ENCODE data around the gene PPP3R1.

PPP3R1 gene

DNA sequence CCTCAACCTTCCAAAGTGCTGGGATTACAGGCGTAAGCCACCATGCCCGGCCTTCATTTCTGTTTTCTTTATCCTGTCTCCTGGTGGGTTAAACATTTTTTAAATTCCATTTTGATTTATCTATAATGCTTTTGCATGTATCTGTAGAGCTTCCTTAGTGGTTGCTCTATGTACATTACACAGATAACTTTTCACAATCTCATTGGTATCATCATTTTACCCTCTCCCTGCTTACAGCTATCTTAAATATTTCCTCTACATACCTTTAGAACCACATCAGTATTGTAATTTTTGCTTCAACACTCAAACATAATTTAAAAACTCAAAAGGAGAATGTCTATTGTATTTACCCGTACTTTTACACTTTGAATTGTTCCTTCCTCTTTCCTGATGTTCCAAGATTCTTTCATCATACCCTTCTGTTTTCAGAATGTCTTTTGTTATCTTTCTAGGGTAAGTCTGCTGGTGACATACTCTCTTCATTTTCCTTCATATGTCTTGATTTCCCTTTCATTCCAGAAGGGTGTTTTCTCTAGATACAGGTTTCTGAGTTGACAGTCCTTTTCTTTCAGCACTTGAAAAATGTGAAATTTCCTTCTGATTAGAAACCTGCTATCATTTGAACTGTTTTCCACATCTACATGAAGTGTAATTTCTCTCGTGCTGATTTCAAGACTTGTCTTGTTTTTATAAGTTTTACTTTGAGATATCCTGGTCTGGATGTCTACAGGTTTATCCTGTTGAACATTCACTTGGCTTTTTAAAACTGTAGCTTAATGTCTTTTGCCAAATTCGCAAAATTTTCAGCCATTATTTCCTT, 21.9 kb downstream of the PPP3R1 start:
- DNase-seq = no peak

DNA sequence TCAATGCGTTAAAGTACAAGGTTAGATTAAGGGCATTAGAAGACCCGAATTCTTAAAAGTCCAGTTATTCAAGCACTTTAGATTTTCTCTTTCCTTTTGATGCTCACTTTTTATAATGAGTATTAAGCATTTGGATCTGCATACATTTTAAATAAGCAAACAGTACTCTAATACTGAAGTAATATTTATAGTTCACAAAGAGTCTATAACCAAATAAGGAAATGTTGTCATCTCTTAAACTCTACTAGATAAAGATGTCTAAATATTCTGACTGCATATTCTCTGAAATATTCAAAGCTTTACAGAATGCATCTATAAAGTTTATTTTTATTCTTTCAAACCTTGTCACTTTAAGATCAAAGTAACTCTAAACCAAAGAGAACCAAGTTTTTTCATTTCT, 25.5 kb downstream of the PPP3R1 start:
- no peak for DNase-seq

DNA sequence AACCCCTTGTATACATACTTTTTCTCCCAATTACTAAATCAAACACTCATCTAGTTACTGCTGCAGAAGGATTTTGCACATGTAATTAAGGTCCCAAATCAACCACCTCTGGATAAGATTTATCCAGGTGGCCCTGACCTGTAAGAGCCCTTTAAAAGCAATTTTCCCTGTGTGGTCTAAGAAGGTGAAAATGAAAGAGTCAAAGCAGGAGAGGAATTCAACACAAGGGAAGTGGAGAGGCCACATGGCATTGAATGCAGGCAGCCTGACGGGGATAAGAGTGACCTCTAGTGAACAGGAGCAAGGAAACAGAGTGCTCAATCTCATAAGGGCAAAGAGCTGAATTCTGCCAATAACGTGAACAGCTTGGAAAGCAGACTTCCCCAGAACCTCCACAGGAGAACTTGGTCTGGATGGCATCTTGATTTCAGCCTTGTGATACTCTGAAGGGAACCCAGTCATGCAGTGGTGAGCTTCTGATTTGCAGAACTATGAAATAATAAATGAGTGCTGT, 27.2 kb downstream of the PPP3R1 start:
- peak in 1 of 2 experiments; percentile 9 for DNase-seq

DNA sequence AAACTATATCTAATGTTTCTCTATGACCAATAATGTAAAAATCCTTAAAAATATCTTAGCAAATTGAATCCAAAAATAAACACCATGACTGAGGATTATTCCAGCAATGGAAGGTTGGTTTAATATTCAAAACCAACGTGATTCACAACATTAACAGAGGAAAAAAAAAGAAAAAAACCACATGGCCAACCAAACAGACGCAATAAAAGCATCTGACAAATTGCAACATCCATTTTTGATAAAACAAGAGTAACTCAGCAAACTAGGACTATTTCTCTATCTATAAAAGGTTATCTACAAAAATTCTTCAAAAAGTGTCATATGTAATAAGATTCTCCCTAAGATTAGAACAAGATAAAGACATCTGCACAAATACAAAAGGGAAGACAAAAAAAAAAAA, 28.9 kb downstream of the PPP3R1 start:
- no peak for DNase-seq

DNA sequence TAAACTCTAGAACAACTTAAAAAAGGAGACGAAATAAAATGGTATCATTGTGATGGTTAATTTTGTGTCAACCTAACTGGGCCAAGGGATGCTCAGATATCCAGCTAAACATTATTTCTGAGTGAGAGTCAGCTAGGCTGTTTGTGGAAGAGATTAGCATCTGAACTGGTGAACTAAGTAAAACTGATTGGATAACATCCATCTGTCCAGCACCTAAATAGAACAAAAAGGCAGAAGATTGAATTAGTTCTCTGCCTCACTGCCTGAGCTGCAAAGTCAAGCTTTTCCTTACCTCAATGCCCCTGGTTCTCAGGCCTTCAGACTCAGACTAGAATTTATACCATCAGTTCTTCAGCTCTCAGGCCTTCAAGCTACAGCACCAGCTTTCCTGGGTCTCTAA, 30.0 kb downstream of the PPP3R1 start:
- no peak for DNase-seq

DNA sequence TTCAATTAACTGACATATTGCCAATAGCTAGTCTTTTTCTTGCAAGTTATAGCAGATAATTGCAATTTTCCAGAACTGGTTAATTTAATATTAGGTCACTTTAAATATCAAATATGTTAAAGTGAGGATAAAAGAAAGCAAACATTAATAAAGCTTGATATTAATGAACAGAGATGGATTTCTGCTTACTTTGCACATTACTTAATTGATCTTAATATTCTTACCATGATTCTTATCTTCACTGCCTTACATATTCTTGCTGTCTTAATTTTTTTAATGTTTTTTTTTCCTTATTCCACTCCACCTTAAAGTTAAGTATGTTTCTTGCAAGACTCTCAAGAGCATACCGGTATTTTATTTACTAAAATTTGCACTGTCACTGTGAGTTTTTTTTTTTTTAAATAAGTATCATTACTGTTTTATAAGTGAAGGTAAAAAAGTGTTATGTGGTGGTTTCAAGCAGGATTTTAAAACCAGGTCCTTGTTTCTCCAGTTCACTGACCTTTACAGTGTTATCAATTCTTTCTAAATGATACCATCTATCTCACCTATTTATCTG, 33.9 kb downstream of the PPP3R1 start:
- no peak for DNase-seq

DNA sequence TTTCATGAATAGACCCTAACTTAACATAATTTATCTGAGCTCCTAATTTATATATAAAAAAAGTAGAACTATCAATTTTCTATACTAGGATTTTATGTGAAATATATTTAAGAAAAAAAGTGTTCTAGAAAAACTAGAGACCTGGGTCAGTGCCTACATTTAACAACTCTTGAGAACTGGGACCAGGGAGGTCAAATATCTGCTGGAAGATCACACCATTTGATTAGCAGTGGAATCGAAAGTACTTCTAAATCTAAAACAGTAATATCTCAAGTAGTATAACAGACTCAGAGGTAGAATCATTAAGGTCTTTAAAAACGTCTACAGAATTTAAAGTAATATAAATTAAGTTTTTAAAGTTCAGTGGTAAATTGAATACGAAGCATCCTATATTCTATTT, 34.6 kb downstream of the PPP3R1 start:
- no peak for DNase-seq

DNA sequence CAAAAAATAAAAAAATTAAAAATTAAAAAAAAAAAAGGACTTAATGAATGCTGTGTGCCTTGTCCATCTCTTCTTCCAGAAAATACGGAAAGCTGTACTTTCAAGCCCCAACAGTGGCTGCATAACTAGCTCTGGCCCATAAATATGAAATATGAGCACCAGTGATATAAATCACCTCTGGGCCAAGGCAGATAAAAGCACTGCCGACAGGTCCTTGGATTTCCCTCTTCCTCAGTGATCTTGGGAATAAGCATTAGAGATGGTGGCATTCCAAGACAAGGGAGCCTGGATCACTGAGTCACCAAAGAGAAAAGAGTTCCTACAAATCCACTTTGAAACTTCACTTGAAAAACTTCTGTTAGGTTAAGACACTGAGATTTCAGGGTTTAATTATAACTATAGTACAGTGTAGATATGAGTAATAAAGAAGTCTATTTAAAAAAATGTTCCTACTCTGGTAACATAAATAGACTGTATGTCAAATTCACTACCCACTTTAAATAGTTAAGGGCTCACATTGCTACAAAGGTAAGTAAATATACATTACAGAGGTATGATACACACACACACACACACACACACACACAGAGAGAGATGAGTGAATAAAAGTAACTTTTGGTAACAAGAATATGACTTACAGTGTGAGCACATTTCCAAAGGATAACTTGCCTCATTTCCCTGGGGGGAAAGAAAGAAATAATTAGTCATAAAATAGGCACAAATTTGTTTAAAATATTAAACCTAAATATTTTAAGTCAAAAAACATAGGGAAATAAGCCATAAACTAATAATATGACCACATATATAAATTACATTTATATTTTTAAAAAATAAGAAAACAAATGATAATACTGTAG, 35.6 kb downstream of the PPP3R1 start:
- no peak for DNase-seq

DNA sequence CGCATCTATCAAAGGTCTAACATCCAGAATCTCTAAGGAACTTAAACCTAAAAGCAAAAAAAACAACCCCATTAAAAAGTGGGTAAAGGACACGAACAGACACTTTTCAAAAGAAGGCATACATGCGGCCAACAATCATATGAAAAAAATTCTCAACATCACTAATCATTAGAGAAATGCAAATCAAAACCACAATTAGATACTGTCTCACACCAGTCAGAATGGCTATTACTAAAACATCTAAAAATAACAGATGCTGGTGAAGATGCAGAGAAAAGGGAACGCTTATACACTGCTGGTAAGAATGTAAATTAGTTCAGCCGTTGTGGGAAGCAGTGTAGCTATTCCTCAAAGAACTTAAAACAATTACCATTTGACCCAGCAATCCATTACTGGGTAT, 38.0 kb downstream of the PPP3R1 start:
- no peak for DNase-seq

DNA sequence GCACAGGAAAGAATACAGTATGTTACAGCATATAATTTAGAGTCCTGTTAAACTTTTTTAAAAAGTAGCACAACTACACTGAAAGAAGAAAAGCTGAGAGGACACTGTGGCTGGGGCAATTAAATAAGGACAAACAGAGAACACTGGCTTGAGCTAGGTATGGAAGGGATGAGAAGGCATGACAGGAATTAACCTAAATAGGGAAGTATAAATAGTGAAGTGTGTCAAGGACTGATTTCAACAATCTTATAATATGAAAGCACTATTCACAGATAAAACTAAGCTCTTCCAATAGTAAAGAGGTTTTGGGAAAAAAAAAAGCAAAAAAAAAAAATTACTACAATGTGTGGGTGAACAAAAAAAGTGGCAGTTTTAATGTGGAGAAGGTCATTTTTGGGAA, 45.5 kb downstream of the PPP3R1 start:
- no peak for DNase-seq

DNA sequence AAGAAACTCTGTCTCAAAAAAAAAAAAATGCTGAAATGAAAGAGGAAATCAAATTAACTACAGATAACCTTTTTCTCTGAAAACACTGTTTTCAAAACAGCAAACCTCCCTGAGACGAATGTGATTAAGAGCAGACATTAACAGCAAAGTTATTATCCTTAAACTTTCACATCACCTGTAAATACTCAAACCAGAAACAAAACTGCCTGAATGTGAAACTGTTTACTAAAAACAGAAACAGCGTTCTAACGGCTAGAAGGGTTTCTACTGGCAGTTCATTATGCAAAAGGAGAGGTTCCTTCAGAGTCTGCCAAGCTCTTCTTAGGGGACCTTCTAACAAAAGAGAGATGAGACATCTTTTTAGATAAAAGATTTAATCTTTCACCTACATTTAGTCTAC, 48.7 kb downstream of the PPP3R1 start:
- DNase-seq = no peak

DNA sequence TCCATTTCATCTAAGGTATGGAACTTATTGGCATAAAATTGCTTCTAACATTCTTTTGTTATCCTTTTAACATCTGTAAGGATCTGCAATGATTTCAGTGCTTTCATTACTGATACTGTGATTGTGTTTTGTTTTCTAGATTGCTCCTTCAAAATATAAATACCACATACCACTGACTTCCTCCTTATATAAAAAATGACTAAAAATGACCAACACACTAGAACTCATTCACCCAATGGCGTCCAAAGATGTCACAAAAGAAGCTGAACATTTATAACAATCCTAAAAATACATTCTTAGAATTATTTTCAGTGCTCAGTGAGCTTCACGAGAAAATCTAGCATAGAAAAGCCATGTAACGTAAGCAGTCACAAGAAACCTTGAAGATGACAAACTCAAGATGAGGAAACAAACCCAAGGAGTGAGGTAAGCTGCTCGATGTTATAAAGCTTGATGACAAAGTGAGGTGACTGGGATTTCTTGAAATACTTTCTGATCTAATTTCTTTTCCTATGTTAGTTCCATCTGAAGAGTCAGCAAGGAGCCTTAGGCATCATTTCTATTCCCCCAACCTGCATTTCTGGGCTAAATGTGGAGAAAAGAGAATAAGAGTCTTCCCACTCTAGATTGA, 52.1 kb downstream of the PPP3R1 start:
- DNase-seq = no peak

DNA sequence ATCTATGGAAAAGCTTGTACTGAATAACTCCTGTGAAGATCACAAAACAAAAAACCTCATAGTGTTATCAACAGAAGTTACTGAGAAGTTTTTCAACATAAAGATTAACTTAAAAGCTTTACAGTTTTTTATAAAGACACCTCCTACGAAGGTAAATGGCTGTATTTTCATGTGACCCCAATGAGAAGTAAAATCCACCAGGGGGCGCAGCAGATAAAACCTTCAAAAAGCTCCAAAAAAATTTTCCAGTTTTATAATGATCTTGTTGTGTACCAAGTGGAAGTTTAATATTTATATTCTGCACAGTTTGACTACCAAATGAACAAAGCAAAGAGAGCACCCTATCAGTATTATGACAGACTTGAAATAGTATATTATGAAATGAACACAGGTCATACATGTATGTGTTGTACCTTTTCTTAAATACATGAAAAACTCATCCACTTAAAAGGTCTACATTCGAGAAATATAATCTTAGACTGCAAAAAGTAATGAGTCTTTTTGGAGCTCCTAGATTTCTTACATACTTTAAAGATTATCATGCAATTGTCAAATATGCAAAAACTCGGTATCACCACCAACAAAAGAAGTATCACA, 56.1 kb downstream of the PPP3R1 start:
- peak; percentile 43 to 46 for DNase-seq

DNA sequence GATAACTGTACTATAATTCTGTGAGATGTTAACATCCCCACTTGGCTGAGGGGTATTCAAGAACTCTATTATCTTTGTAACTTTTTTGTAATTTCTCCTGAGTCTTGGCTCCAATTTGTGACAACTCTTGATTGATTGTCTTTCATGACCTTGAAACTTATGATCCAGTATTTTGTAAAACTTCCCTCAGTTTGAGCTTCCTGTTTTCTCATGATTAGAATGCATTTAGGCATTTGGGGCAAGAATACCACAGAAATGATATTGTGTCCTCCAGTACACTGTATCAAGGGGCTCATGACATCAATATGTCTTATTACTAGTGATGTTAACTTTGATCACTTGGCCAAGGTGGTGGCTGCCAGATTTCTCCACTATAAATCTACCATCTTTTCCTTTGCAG, 57.2 kb downstream of the PPP3R1 start:
- DNase-seq = no peak

DNA sequence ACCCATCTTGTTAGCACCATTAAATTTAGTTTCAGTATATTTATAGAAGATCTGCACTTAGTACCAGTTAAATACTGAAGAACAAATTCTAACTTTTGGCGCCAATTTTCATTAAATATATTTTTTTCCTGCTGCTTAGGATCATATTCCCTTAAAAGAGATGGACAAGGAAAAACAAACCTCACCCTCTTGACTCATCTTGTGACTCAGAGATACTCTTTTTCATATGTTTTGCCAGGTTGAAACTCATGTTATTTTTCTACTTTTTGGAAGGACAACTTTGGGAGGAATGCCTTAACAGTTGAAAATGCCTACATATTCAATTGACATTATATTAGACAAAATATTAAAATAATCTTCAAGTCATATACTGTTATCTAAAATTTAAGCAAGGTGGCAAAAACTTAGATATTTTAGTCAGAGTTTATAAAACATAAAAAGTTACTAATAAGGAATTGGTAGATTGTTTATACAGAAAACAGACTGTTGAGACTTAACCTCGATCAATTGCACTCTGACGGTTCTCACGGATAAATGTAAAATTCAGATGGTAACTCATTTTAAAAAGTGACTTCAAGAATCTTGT, 58.5 kb downstream of the PPP3R1 start:
- no peak for DNase-seq

DNA sequence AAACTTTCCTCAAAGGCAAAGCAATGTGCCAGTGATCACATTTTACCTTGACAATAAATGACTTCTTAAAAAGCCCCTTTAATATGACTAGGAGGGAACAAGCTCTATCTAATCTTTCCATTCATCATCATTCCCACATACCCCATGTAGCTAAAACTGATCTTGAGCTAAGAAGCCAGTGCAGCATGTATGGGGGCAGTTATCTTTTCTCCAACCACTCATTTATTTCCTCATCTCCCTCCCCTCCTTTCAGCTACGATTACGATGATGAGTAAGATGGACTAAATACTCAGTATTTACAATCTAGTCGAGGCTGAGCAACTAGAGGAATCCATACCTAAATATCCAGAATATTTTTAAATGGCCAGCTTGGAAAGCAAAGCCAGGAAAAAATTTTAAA, 59.2 kb downstream of the PPP3R1 start:
- no peak for DNase-seq

DNA sequence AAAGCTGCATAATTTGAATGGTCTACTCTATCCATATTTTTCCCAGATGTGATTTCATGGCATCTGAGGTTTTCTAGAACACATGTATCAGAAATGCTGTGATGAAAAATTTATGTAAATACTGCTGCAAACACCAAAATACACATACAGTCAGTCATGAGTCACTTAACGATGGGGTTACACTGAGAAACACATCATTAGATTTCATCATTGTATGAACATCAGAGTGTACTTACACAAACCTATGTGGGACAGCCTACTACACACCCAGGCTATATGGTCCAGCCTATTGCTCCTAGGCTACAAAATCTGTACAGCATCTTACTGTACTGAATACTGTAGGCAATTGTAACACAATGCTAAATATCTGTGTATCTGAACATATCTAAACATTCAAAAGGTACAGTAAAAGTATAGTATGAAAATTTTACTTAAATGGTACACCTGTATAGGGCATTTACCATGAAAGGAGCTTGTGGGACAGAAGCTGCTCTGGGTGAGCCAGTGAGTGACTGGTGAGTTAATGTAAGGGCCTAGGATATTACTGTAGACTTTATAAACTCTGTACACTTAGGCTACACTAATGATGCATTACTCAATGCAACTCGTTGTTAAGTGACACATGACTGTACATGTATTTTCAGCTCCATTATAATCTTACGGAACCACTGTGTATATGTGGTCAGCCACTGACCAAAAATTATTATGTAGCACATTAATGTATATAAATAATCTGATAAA, 61.2 kb downstream of the PPP3R1 start:
- DNase-seq = no peak

DNA sequence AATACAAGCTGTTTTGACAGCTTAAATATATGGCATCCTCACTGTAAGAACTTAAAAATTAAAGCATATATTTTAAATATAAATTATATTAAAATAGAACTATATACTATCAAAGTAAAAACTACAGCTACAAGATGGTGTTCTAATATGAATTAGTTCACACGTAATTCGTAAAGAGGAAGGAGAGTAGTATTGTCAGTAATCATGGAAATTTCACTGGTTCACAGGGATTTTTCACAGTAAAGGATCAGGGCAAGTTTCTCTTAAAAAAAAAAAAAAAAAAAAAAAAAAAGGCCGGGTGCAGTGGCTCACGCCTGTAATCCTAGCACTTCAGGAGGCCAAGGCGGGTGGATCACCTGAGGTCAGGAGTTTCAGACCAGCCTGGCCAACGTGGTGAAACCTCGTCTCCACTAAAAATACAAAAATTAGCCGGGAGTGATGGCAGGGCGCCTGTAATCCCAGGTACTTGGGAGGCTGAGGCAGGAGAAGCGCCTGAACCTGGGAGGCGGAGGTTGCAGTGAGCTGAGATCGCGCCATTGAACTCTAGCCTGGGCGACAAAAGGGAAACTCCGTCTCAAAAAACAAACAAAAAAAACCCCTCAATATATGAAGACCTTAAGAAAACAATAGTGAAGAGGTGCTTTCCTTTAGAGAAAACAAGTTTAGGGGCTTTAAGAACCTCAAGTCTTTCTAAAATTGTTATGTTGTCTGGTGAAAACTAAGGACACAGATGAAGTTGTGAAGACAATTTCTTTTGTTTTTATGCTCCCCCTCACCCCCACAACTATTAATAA, 62.1 kb downstream of the PPP3R1 start:
- no peak for DNase-seq

DNA sequence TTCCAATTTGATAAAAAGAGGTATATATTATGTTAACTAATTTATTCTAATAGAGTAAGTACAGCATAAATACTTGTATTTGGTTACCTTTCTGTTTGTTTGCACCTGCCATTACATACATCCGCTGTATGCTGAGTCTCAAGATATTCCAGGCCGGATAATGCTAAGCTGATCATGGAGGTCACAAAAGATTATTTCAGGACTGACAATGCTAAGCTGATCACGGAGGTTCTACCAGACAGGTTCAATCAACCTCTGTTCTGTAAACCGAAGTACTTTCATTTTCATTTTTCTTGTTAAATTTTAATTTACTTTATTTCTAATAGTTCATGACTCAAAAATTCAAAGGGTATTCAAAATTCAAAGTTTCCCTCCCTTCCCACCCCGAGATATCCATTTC, 63.5 kb downstream of the PPP3R1 start:
- no peak for DNase-seq

DNA sequence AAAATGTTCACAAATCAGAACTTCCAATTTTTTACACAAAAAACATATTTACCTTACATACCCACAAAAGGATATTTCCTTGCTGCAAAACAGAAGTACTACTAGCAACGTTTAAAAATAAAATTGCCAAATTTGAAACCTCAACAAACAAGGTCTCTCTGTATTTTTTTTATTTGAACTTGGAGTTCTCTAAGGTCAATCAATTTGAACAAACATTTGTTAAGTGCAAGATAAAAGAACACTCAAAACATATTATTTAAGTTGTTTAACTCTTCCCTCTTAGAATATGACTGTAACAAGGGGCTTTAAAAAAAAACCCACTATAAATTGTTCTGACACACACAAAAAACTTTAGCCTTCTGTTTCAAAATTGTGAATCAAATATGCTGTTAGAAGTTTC, 65.0 kb downstream of the PPP3R1 start:
- no peak for DNase-seq
